GM18505 (cell line): ENCODE measurements around the gene RAB44.

Source experiments
- ATAC-seq: cut with Tn5 transposase; IDR thresholded peaks from one replicate; pipeline ENCODE4 v1.9.1; 2021; ENCODE audit not compliant: unreplicated experiment
- POLR2A ChIP-seq: IDR thresholded peaks from 4 replicates; pipeline ENCODE4 v1.6.1; 2011; ENCODE audit warnings: borderline replicate concordance; ENCODE audit not compliant: insufficient read depth, insufficient read length; ENCODE audit errors: extremely low read depth

RAB44 gene

DNA sequence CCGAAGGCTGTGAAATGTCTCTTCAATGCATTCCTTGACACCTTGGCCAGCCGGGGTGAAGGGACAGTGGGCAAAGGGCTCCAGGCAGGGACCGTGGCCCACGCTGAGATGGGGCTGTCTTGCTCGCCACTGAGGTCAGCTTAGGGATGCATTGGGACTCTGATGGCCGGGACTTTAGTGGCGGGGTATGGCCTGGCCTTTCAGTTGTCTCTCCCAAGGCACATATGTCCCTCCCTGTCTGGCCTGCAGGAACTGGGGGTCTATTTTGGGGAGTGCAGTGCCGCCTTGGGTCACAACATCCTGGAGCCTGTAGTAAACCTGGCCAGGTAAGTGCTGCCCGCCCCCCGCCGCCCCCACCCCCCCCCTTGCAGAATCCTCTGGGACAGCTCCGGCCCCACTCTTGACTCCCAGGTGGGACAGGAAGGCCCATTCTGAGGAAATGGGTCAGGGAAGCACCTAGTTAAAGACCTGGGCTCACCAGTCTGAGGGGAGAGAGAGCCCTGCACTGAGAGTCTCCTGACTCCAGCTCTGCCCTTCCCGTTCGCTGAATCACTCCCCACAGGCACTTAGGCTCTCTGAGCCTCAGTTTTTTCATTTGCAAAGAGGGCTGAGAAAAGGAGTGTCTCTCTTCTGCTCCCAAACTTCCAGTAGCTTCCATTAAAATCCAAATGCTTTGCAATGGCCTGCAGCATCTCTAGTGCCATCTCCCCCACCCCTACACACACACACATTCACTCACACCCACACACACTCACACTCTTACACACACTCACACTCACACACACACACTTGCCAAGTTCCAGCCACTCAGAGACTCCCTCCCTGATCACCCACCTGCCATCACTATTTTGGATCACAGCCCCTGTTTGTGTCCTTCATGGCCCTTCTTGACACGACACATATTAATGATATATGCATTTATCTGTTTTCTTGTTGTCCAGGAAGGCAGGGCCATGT lies 33.1 kb downstream of the RAB44 start:
- TF ChIP-seq POLR2A, result no peak
- no peak for ATAC-seq

DNA sequence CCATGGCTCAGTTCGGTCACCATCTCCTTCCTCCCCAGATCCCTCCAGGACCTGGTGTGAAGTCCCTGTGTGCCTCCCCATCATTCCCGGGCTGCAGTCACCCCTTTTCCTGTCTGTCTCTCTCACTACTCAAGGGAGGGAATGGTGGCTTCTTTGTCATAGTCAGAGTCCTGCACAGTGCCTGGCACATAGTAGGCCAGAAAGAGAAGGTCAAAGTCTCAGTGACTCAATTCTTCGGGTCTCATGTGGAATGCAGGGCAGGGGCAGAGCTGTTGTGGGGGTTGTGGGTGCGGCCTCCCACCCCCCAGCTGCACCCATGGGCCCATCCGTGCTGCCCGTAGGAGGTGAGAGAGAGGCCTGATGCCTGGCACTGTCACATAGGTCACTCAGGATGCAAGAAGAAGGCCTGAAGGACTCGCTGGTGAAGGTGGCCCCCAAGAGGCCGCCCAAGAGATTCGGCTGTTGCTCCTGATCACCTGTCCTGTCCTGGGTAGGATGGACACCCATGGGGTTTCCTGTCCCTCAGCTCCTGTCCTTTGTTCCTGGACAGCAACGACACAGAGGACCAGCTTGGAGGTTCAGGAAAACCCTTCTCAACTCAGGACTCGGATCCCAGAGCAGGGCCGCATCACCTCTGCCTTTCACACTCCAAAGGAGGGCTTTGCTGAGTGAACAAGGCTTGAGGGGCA lies 34.1 kb downstream of the RAB44 start:
- ATAC-seq, result no peak

DNA sequence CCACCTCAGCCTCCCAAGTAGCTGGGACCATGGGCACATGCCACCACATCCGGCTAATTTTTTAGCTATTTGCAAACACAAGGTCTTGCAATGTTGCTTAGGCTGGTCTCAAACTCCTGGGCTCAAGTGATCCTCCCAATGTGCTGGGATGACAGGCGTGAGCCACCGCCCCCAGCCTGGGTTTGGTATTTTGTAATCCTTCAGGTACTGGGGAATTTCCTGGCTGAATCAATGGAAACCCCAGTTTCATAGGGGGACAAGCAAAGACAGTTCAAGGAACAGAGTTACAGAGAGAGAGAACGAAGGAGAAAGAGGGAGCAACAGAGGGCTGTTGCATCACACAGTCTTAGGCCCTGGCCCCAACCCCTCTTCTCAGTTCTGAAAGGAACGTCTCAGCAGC lies 35.7 kb downstream of the RAB44 start:
- no peak for TF ChIP-seq POLR2A
- ATAC-seq, result no peak

More for the DNA sequence above, 34.1 kb downstream of the RAB44 start:
- no peak for TF ChIP-seq POLR2A

DNA sequence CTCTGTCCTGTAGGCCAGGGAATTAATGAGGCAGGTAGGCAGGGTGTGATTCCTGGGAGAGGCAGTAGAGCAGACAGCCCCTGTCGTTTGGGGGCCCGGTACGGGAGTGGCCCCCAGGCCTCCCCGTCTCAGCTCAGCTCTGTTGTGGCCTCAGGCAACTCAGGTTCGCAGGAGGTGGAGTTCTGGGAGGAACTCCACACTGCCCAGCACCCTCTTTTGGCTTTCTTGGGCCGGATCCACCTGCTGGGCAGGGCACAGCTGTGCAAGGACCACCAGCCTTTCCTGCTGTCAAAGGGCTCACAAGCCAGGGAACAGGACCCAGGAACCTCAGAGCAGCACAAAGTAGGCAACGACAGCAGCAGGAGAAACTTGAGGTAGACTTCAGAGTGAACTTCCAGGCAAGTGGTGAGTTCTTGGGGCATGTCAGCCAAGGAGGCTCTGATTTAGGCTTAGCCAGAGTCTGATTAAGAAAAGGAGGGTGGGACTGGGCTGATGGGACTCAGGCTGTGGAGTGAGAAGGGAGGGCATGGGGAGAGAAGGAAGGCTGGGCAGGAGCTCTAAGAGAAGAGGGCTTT lies 36.9 kb downstream of the RAB44 start:
- TF ChIP-seq POLR2A, result no peak
- no peak for ATAC-seq

DNA sequence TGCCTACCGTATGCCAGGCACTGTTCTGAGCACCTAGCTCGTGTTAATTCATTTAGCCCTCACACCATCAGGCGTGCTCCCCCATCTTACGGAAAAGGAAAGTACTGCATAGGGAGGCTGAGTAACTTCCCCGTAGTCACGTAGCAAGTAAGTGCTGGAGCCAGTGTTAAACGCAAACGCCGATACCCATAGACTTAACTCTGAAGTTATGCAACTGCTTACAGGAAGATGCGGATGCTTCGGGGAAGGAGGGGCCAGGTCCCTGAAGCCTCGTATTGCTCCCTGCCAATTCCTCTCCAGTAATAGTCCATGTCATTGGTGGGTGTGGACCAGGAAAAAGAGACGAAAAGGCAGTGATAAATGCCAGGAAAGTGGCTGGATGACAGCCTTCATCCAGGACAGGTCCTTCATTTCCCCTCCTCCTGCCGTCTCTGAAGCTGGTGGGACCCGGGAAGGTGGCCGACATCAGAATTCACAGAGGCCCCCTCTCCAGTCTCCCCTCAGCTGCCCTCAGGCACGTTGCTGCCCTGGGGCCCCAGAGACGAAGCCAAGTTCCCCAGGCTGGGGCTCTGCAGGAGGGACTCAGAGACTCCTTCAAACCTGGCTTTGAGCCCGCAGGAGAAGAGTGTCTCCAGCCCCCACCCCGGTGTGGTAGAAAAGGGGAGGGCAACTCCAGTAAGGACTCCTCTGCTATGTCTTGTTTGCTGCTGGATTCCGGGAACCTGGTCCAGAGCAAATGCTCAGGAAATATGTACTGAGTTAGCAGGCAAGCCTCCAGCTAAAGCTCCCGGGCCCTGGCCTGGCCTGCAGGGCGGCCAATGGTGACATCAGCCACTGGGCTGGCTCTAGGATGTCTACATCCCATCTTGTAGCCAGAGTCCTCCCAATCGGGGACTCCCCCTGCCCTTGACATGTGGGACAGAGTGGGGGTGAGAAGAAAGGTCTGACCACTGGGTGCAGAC lies 37.8 kb downstream of the RAB44 start:
- ATAC-seq, result no peak
- no peak for TF ChIP-seq POLR2A

DNA sequence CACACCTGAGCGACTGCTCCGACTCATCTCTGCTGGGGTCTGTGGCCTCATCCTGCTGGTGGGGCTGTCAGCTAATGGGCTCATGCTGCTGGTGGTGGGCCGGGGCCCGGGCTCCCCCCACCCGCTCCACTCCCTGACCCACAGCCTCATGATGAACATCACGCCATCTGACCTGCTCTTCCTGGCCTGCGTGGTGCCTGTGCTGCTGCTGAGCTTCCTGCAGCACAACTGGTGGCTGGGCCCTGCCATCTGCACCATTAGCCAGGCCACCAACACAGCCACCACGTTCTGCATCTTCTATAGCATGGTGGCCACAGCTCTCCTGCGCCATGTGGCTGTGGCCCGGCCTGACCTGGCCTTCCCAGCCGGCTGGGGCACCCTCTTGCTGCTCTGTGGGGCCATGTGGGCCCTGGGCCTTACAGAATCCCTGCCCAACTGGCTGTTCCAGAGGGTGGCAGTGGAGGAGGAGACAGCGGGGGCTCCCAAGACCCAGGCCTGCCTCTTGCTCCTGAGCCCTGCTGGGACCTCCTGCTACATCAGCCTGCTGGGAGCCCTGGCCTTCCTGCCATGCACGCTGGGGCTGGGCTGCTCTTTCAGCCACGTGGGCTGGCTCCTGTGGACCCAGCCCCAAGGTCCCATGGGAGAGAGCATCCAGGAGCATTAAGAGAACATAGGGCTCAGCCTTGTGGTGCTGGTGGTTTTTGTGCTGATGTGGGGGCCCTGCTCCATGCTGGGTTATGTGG lies 39.6 kb downstream of the RAB44 start:
- no peak for ATAC-seq
- TF ChIP-seq POLR2A, result no peak

DNA sequence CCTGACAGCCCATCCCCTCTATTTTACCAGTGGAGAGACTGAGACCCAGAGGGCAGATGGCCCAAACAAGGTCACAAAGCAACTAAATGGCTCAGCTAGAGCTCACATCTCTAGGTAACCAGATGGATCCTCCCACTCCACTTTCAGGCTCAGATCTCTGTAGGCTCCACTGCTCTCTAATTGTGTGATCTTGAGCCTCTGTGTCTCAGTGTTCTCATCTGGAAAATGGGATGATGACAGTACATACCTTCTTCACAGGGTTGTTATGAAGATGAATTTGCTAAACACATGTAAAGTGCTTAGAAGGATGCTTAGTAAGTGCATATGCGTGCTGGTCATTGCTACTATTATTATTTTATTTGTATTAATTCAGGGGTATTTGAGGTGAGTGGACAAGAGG lies 40.5 kb downstream of the RAB44 start:
- no peak for TF ChIP-seq POLR2A
- ATAC-seq, result no peak

DNA sequence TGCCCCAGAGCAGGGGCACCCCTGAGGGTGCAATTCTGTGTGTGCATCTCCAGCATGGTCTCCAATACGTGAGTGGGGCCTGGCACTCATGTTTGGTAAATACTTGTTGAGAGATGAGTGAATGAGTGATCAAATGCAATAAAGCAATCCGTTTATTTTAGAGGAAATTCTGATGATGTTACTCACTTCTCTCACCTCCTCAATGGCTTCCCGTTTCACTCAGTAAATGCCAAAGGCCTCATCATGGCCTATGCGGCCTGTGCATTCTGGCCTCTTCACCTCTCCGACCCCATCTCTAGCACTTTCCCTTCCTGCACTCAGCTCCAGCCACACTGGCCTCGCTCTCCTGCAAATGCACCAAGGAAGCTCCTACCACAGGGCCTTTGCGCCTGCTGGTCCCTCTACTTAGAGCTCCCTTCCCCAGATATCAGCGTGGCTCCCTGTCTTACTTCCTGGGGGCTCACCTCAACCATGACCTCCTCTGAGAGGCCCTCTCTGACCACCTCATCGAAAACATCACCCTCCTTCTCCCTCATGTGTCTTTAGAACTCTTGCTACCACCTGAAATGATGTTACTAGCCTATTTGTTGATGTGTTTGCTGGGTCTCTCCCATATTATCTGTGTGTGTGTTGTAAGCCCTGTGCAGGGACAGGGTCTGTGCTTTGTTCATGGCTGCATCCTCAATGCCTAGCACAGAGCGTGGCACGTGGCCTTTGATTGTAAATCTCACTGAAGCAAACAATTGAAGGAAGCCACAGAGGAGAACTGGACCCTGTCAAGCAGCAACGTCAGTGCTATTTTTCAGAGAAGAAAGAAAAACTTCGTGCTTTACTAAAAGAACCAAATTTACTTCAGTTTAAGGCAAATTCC lies 42.6 kb downstream of the RAB44 start:
- no peak for TF ChIP-seq POLR2A
- no peak for ATAC-seq

DNA sequence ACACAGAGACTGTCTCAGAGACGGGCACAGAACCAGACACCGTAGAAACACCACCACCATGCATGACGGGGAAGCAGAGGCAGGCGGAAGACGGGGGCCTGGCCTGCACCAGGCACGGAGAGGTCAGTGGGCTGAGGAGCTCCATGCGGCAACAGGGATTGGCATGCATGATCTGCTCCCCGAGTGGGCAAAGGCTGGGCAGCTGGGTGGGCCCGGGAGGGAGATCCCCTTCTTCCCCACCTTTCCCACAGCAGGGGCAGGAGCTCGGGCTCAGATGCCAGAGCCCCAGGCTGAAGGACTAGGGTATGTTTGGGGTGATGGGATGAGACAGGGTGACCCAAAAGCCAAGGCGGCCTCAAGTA lies 43.2 kb downstream of the RAB44 start:
- TF ChIP-seq POLR2A, result no peak
- no peak for ATAC-seq

DNA sequence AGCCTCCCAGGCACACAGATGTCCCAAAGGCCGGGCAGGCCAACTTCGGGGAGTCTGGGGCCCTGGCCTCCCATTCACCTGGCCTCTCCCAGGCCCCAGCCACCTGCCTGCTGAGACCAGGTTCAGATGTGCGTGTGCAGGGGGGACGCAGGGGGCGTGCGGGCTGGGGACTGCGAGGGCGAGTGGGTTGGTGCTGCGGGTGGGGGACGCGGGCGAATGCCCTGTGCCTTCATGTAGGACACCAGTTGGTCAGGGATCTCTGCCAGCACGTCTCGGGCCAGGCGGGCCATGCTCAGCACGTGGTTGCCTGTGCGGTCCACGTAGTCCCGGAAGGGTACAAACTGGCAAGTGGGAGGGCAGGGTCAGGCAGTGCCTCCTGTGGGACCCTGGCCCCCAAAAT lies 44.5 kb downstream of the RAB44 start:
- ATAC-seq, result no peak
- no peak for TF ChIP-seq POLR2A

DNA sequence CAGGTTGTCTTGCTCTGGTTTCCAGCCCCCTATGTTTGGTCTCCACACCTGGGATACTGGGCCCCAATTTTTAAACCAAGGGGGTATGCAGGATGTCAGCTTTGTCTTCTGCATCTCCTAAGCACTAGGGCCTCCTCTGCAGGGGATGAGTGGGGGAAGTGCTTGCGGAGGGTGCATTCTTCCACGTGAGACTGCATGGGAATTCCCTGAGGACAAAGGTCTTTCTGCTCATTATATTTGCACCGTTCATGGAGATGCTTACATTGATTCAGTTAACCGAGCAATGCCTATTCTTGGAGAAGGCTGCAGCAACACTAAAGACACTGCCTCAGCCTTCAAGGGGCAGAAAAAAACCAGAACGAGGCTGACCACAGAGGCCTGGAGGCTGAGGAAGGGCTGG lies 45.4 kb downstream of the RAB44 start:
- no peak for ATAC-seq
- TF ChIP-seq POLR2A, result no peak

DNA sequence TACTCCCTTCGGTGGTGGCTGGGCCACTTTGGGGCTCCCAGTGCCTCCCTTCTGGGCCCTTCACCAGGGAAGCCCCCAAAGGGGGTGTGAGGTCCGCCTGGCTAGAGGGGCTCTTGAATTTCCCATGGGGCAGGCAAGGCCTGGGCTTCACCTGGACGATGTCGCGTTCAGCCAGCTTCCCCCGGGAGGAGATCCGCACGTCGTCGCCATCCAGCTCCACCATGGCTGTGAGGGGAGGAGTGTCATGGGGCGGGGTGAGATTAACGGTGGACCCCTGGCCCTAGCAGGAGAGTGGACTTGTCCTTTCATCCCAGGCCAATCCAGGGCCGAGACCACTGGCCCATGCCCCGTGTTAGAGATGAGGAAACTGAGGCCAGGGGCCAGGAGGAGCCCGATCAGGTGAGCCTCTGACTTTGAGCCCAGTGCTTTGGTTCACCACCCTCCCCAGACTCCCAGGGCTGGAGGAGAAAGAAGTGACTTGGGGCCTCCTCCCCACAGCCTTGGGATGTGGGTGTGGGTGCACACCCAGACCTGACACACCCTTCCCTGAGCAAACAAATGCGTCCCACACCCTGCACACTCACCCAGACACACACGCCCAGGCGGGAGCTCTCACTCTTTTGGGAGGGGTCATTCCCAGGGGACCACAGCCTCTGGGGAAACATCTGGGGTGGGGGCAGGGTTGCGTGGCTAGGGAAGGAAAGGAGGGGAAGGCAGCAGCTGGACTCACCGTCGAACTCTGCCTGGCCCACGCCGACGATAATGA lies 46.1 kb downstream of the RAB44 start:
- ATAC-seq, result no peak

More for the DNA sequence above, 46.1 kb downstream of the RAB44 start:
- no peak for TF ChIP-seq POLR2A
